GM12873 (cell line): ENCODE data around the gene PTH1R.

Source experiments
- CTCF ChIP-seq: IDR thresholded peaks from 2 replicates; pipeline ENCODE4 v1.5.1; 2012; ENCODE audit warnings: low read depth, mild to moderate bottlenecking, moderate library complexity, low read length, control low read depth; ENCODE audit not compliant: insufficient read depth; ENCODE audit errors: missing control alignments

Gene PTH1R

DNA sequence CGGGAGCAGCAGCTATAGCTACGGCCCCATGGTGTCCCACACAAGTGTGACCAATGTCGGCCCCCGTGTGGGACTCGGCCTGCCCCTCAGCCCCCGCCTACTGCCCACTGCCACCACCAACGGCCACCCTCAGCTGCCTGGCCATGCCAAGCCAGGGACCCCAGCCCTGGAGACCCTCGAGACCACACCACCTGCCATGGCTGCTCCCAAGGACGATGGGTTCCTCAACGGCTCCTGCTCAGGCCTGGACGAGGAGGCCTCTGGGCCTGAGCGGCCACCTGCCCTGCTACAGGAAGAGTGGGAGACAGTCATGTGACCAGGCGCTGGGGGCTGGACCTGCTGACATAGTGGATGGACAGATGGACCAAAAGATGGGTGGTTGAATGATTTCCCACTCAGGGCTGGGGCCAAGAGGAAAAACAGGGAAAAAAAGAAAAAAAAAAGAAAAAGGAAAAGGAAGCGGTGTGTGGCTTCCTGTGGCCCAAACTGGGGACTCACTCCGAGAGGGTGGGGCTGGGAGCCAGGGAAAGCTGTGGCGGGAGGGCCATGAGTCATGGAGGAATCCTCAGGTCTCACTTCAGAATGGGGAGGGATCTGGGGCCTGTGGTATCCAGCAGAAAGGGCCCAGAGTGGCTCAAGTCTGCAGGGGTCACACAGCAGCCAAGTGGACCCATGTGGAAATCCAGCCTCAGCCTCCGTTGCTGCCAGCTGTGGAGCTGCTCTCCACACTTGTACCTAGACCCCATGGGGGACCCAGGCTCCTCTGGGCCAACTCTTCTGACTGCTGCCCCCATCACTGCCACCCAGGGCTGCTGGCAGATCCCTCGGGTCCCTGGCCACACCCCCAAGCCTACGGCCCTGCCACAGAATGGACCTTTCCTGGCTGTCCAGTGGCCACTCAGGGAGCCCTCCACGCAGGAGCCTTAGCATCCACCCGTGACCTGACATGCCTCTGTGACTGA, 26.1 kb downstream of the PTH1R start:
- no peak for TF ChIP-seq CTCF

DNA sequence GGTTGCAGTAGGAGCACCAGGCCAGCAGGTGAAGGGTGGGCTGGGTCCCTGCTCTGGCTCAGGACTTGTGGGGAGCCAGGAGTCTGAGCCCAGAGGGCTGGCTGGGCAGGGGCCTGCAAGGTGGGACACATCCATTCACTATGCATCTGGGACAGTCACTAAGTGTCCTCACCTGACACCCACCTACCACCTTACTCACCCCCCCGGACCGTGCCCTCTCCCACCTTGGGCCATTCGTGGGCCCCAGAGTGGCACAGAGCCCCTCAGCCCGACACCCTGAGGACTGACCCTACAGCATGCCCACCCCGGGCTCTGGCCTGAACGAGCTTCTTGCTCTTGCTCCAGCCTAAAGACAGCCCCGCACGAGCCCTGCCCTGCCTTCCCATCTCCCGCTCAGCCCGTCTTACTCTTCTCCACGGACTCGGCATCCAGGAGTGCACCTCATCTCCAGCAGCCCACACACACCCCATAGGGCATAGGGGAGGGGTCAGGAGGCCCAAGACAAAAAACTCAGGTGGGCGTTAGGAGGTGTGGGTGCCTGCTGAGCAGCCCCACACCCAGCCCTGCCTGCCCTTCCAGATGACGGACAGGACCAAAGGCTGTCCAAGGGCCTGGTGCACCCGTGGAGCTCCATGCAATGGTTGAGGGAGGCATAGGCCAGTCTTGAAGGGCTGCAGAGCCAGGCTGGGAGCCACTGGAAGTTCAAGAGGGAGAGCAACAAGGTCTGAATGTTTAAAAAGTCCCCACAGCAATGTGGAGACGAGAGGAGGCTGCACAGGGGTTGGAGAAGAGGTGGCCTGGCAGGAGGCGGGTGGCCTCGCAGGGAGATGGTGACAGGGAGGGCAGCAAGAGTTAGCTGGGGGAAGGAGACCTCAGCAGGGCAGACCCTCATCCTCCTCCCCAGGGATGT, 27.0 kb downstream of the PTH1R start:
- no peak for TF ChIP-seq CTCF

- no peak for TF ChIP-seq CTCF
Measured at GRCh38 chr3:46905213-46905560, 27.7 kb downstream of the PTH1R start.

- no peak for TF ChIP-seq CTCF
Measured at GRCh38 chr3:46905661-46906451, 28.3 kb downstream of the PTH1R start.

DNA sequence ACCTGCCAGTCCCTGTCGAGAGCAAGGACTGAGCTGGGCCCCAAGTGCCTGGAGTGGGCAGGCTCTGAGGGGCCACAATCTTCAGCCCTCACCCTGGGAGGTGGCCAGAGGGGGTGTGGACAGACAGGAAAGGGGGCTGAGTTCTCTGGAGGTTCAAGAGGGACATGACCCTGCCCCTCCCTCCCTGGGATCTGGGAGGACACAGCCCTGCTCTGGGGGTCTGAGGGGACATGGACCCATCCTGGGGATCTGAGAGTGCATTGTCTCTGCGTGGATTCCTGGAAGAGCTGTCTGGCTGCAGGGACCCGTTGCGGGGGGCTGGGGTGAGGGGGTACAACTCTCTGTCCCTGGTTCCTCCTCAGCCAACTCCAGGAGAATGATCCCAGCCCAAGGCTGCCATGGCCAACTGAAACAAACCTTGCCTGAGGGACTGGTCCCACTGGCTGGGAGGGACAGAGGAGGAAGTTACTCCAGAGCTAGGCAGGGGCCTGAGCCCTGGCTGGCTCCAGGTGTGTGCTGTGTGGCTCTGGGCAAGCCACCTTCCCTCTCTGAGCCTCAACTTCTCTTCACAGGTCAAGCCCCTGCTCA, 29.0 kb downstream of the PTH1R start:
- no peak for TF ChIP-seq CTCF

DNA sequence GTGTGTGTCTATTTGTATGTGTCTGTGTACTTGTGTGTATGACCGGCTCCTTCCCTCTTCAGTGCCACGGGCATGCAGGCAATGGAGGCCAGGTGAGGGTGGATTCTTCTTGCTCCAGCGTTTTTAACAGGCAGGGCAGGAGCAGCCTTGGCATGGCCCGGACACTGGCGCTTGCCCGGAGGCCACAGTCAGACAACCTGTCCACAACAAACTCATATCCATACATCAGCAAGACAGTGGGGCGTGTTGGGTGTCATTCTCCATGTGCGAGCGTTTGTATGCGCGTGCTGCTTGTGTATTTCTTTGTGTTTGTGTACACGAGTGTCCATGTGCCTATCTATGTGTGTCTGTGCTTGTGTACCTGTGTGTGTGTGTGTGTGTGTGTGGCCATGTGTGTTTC, 29.8 kb downstream of the PTH1R start:
- no peak for TF ChIP-seq CTCF
